22Rv1 (cell line): Measurements from ENCODE around the gene KIF7.

Experiments
- H3K27ac ChIP-seq: fragments of 450-650 bp; 2 replicates; pipeline ENCODE4 v1.5.1; 2017
- ZFX ChIP-seq: fragments of 450-650 bp; IDR thresholded peaks from 2 replicates; pipeline ENCODE4 v1.6.1; 2017; ENCODE audit warnings: antibody characterized with exemption, borderline replicate concordance
- TF ChIP-seq, protein P1 (sequence below): fragments of 450-650 bp; IDR thresholded peaks from 2 replicates; pipeline ENCODE4 v1.5.1; 2017; ENCODE audit warnings: mild to moderate bottlenecking

The KIF7 gene

DNA sequence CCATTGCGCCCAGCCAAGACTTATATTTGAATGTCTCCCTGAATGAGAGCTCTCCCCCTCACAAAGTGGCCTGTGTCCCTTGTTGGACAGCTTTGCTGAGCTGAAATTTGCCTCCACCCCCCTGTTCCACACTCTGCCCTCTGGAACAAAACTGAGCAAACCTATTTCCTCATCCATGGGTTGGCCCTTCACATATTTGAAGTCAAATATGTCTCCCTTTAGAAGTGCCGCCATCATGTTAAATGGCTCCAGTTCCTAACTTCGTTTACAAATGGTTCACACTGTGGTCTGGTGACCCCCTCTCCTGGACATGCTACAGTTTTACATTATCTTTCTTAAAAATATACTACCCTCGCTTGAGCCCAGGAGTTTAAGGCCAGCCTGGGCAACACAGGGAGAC lies 19.3 kb upstream of the KIF7 start:
- TF ChIP-seq, protein P1, sequence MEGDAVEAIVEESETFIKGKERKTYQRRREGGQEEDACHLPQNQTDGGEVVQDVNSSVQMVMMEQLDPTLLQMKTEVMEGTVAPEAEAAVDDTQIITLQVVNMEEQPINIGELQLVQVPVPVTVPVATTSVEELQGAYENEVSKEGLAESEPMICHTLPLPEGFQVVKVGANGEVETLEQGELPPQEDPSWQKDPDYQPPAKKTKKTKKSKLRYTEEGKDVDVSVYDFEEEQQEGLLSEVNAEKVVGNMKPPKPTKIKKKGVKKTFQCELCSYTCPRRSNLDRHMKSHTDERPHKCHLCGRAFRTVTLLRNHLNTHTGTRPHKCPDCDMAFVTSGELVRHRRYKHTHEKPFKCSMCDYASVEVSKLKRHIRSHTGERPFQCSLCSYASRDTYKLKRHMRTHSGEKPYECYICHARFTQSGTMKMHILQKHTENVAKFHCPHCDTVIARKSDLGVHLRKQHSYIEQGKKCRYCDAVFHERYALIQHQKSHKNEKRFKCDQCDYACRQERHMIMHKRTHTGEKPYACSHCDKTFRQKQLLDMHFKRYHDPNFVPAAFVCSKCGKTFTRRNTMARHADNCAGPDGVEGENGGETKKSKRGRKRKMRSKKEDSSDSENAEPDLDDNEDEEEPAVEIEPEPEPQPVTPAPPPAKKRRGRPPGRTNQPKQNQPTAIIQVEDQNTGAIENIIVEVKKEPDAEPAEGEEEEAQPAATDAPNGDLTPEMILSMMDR: no peak
- no peak for TF ChIP-seq ZFX

DNA sequence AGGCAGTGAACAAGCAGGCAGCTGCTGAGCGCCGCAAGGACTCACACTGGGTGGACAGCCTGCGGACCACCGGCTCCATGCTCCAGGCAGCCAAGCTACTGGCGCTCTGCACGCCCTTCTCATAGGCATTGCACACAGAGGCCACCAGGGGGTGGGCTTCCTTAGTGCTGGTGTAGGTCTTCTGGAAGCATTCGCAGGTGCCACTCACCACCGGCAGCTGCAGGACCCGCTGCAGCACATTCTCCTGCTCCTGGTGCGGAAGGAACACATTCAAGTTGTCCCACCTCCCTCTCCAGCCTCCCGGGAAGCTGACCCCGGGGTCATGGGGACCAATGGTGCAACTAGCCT lies 17.9 kb upstream of the KIF7 start:
- H3K27ac ChIP-seq: no peak overlapping the region
- no peak for TF ChIP-seq ZFX
- TF ChIP-seq, protein P1: peak; percentile 84

More for the DNA sequence above, 19.3 kb upstream of the KIF7 start:
- no peak overlapping the region for H3K27ac ChIP-seq

DNA sequence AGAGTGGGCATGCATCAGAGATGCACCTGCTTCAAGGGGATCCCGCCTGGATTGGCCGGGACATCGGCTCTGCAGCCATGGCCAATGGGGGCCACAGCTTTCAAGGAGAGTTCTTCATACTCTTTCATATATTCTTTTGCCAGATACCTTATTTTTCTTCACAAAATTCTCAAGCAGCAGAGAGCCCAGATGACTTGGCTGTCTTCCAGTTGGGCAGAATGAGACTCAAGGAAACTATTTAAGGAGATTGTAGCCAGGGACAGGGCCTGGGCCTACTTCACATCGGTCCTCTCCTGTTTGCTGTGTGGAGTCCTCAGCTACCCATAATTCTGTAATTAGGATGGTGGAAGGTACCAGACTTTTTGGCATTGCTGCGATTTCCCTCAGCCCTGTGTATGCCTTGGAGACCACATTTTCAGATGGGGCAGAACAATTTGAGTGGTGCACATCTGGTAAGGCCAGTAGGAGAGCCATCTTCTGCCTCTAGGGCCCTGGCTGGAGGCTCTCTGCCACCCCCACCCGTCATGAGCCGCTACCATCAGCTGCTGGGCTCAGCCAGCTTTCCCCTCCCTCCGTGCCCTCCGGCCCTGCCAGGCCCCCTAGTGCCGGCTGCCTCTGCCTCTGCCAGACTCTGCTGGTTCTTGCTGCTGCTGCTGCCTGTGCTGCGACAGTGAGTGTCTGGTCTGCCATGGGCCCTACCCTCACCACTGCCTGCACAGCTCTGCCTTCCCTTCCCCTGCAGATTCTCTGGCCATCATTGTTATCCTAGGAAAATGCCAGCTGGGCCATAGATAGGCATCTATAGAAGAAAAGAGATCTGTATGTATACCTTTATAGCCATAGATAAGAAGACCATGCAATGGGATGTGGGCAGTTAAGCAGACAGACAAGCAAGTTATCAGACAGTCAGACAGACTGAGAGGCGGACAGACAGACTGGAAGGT lies 17.2 kb upstream of the KIF7 start:
- TF ChIP-seq, protein P1: no peak
- TF ChIP-seq ZFX: no peak
- no peak overlapping the region for H3K27ac ChIP-seq

DNA sequence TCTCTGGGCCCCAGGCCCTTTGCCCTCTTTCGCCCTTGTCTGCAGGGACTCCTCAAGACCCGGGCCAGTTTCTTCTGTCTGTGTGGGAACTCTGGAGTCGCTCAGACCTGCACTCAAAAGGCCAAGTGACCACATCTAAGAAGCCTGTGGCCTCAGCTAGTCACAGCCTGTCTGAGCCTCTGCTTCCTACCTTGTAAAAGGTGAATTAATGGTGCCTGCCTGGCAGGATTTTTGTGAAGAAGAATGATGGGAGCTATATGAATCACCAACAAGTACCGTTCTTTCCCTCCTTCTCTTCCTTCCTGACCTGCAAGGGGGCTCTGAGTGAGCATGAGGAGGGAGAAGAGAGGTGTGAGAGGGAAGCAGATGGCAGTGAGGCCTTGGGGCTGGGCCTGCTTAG lies 16.4 kb upstream of the KIF7 start:
- TF ChIP-seq, protein P1: no peak
- TF ChIP-seq ZFX: no peak
- H3K27ac ChIP-seq: no peak overlapping the region

DNA sequence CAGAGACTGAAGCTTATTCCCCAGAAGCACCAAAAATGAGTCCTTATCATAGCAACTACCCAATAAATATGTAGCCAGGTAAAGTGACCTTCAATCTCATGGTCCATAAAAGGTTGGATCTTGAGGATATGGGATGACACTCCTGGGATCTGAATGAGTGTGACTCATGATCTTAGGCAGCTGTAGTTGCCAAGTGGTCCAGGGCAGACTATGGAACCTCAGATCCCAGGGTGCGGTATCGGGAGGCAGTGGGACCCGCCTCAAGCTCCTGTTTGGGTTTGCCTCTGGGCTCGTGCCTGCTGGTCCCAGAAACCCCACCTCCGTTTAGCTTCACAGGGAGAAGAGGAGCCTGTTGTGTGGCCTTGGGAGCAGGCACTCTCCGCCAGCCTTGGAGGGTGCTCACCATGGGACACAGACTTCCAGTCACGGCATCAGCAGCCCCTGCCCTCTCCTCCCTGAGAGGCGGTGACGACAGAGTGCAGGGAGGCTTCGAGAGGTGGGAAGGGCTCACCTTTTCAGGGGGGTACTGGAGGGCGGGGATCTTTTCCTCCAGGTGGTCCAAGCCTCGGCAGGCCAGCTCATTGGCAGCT lies 15.8 kb upstream of the KIF7 start:
- H3K27ac ChIP-seq: no peak overlapping the region
- TF ChIP-seq, protein P1: no peak
- no peak for TF ChIP-seq ZFX

DNA sequence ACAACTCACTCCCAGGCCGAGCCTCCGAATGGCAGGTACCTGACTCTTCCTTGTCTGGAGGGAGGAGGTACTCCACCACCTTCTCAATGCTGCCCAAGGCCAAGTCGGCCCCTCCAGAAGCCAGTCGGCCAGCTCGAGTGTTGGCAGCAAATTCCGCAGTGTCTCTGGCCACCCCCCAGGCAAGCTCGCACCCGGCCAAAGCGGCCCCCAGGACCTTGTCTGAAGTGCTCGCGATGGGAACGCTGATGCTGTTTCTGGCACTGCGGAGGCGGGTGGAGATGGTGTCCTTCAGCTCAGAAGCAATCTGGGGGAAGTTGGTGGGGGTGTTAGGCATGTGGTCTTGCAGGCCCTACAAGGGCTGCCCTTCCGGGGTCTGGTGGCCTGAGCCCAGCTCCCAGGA lies 14.7 kb upstream of the KIF7 start:
- H3K27ac ChIP-seq: no peak overlapping the region
- TF ChIP-seq, protein P1: no peak
- no peak for TF ChIP-seq ZFX

DNA sequence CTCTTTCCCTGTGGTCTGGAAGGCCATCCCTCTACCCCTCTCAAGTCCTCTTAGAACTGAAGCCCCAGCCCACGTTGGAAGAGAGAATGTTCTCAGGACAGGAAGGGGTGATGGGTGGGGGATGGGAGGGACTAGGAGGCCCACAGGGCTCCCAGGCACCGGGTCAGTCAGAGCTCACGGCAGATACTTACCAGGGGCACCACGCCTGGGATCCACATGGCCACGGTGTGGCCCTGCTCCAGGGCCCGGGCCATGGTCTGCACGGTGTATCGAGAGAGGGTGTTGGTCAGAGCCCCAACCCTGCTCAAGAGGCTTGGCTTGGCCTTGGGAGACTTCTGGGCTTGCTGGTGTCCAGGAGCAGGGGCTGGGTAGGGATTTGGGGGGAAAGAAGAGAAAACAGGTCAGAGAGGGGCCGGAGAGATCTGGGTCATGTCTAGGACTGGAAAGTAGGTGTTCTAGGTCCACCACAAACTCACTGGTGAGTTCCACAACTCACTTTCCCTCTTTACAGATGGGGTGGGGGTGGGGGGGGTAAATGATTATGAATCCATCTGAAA lies 14.1 kb upstream of the KIF7 start:
- TF ChIP-seq, protein P1: no peak
- TF ChIP-seq ZFX: no peak
- no peak overlapping the region for H3K27ac ChIP-seq
